Erythroblast (primary cell): ENCODE measurements around the gene OR11H6.

Experiments
- GATA1 ChIP-seq: IDR thresholded peaks from 2 replicates; pipeline ENCODE4 v1.6.1; 2011; ENCODE audit warnings: low read depth, mild to moderate bottlenecking, control low read depth, low read length, moderate library complexity
- POLR2A ChIP-seq: IDR thresholded peaks from 2 replicates; pipeline ENCODE4 v1.6.1; 2011; ENCODE audit warnings: mild to moderate bottlenecking, low read length

DNA sequence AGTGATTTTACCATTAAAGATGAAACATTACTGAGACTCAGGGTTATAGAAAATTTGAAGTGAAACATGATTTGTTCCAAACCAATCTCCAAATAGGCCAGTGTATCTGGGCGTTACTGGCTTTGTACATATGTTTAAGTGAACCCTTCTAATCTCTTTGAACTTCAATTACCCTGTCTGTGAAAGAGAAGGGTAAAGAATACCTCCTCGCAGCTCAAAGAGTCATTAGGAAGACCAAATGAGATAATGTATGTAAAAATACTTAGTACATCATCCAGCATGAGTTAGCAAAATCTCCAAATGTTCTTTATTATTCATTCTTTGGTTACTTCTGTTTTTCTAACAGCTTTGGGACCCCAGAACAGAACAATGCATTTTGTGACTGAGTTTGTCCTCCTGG, at the start of gene OR11H6:
- TF ChIP-seq POLR2A: no peak
- no peak for TF ChIP-seq GATA1
